ENCODE results near the gene TSPEAR. TPM values are rescaled to one million over a fixed set of nuclear protein-coding genes. Genes with fewer than 3 reads are reported as not detected.

Gene TSPEAR
- total RNA-seq, 4 donors from 2014 or later = not detected

DNA sequence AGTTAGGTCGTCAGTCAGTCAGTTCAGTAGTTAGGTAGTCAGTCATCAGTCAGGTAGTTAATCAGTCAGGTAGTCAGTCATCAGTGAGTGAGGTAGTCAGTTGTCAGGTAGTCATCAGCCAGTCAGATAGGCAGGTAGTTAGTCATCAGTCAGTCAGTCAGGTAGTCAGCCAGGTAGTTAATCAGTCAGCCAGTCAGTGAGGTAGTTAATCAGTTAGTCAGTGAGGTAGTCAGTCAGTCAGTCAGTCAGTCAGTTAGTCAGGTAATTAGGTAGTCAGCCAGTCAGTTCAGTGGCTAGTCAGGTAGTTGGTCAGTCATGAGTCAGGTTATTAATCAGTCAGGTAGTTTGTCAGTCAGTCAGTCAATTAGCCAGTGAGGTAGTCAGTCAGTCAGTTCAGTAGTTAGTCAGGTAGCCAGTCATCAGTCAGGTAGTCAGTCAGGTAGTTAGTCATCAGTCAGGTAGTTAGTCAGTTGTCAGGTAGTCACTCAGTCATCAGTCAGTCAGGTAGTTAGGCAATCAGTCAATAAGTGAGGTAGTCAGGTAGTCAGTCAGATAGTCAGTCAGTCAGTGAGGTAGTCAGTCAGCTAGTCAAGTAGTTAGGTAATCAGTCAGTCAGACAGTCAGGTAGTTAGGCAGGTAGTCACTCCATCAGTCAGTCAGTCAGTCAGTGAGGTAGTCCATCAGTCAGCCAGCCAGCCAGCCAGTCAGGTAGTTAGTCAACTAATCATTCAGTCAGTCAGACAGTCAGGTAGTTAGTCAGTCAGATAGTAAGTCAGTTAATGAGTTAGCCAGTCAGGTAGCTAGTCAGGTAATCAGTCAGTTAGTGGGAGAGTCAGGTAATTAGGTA, 187.6 kb downstream of the TSPEAR start:
- Histone ChIP-seq H3K9me3 (no peaks in the 10 kb centered on the region), H3K36me3 (no peaks in the 10 kb centered on the region), H3K27ac (no peak overlapping the region), H3K4me3 (no peak overlapping the region), H3K27me3 (peaks cover 3 to 6% (median 4%) of the 10 kb centered on the region in 3 donors), H3K4me1 (no peaks in the 10 kb centered on the region)
- DNase-seq (no peak), ATAC-seq (no peak)
- in situ Hi-C loops (cut with MboI; ENCODE audit: low sequenced_read_pairs in 4 of 4) (loop anchor here in 1 of 4 donors (25.0 kb wide), 1 partner anchor 264 kb away; no protein-coding TSS in a partner anchor), intact Hi-C loops (cut with DNase I; ENCODE audit: low total_unique reads) (no loop called here)
- no peak for TF ChIP-seq POLR2A (IDR thresholded peaks at IDR 0.05)
- TF ChIP-seq, protein P1, sequence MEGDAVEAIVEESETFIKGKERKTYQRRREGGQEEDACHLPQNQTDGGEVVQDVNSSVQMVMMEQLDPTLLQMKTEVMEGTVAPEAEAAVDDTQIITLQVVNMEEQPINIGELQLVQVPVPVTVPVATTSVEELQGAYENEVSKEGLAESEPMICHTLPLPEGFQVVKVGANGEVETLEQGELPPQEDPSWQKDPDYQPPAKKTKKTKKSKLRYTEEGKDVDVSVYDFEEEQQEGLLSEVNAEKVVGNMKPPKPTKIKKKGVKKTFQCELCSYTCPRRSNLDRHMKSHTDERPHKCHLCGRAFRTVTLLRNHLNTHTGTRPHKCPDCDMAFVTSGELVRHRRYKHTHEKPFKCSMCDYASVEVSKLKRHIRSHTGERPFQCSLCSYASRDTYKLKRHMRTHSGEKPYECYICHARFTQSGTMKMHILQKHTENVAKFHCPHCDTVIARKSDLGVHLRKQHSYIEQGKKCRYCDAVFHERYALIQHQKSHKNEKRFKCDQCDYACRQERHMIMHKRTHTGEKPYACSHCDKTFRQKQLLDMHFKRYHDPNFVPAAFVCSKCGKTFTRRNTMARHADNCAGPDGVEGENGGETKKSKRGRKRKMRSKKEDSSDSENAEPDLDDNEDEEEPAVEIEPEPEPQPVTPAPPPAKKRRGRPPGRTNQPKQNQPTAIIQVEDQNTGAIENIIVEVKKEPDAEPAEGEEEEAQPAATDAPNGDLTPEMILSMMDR (IDR thresholded peaks at IDR 0.05 in 4 of 5, conservative IDR thresholded peaks at IDR 0.05 in 1 of 5) = no peak

DNA sequence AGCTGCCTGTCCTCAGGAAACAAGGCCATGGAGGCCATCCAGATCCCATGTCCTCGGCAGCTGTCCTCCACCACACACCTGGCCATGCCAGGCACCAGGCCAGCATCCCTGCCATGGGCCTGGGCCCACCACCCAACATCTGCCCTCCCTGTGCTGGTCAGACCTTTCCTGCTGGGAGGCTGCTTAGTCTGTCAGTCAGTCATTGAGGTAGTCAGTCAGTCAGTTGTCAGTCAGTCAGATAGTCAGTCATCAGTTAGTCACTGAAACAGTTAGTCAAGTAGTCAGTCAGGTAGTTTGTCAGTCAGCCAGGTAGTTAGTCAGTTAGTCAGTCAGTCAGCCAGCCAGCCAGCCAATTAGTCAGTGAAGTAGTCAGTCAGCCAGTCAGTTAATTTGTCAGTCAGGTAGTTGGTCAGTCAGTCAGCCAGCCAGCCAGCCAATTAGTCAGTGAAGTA, 188.6 kb downstream of the TSPEAR start:
- in situ Hi-C loops (cut with MboI; ENCODE audit: low sequenced_read_pairs in 4 of 4) = loop anchor here in 1 of 4 donors (25.0 kb wide), 1 partner anchor 265 kb away; no protein-coding TSS in a partner anchor
- intact Hi-C loops (cut with DNase I; ENCODE audit: low total_unique reads) = no loop called here
- ATAC-seq (no peak), DNase-seq (no peak)
- H3K27ac ChIP-seq = no peak overlapping the region
- H3K9me3 ChIP-seq = no peaks in the 10 kb centered on the region
- no peaks in the 10 kb centered on the region for H3K4me1 ChIP-seq
- no peak for TF ChIP-seq POLR2A (IDR thresholded peaks at IDR 0.05)
- TF ChIP-seq, protein P1 (IDR thresholded peaks at IDR 0.05 in 4 of 5, conservative IDR thresholded peaks at IDR 0.05 in 1 of 5) = no peak
- H3K4me3 ChIP-seq = no peak overlapping the region
- H3K36me3 ChIP-seq = no peaks in the 10 kb centered on the region
- H3K27me3 ChIP-seq = peaks cover 3 to 6% (median 4%) of the 10 kb centered on the region in 3 donors

DNA sequence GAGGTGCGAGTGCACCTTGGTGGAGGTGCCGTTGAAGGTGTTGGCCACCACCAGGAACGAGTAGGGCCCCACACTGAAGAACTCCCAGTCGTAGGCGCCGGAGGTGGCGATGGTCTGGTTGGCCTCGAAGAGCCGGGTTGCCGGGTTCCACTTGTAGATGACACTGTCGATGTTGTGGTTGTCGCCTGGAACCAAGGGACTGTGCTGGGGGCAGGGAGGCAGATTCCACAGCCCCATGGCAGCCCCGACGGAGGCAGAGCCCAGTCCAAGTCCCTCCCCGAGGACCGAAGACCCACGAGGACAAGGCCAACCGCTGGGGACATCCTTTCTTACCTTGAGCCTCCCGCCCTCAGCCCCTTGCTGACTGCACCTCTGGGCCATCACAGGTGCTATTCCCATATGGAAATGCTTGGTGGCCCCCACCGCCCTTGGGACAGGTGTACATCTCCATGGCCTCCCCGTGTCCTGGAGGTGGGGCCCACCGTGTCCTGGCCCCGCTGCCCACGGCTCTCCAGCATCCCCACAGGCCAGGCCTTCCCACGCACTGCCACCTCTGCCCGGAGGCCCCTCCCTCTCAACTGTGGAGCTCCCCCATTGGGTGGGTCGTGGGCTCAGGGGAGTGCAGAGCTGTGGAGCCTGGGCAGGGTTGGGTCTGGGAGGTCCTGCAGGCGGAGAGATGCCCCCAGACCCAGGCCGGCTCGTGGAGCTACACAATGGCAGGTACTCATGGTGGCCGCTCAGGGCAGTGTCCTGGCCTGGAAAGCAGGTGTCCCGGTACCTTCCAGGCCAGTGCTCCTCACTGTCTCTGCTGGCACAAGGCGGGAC, 189.2 kb downstream of the TSPEAR start:
- intact Hi-C loops (cut with DNase I; ENCODE audit: low total_unique reads) (no loop called here), in situ Hi-C loops (cut with MboI; ENCODE audit: low sequenced_read_pairs in 4 of 4) (loop anchor here in 1 of 4 donors (25.0 kb wide), 1 partner anchor 265 kb away; no protein-coding TSS in a partner anchor)
- H3K4me3 ChIP-seq = no peak overlapping the region
- ATAC-seq (no peak), DNase-seq (no peak)
- H3K27me3 ChIP-seq = peaks cover 3 to 10% (median 6%) of the 10 kb centered on the region in 3 donors
- H3K27ac ChIP-seq = no peak overlapping the region
- no peaks in the 10 kb centered on the region for H3K4me1 ChIP-seq
- H3K36me3 ChIP-seq = no peaks in the 10 kb centered on the region
- no peaks in the 10 kb centered on the region for H3K9me3 ChIP-seq
- TF ChIP-seq POLR2A (IDR thresholded peaks at IDR 0.05) = no peak
- TF ChIP-seq, protein P1 (IDR thresholded peaks at IDR 0.05 in 4 of 5, conservative IDR thresholded peaks at IDR 0.05 in 1 of 5) = no peak

DNA sequence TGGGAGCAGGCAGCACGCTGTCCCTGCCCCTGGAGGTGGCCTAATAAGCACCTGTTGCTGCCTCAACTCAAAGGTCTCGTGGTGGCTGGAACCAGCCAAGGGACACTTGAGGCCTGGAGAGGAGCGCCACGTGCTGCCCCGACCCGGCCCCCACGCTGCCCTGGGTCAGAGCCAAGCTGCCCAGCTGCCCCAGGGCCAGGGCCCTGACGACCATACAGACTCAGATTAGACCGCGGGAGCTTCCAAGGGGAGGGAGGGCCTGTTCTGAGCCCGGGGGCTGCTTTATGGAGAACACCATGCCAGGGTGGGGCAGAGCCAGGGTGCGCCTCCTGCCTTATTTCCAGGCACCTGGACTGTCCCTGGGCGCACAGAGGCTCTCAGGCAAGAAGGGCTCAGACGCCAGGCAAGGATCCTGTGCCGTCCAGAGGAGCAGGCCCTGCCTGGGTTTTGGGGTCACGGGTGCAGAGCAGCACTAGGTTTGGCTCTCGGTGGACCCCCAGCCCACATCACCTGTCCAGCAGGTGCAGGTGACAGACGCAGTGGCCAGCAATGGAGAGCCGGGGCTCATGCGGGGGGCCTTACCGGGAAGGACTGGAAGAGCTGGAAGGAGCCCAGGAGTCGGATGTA, 190.0 kb downstream of the TSPEAR start:
- TF ChIP-seq, protein P1 (IDR thresholded peaks at IDR 0.05 in 4 of 5, conservative IDR thresholded peaks at IDR 0.05 in 1 of 5) = no peak
- TF ChIP-seq POLR2A (IDR thresholded peaks at IDR 0.05) = no peak
- intact Hi-C loops (cut with DNase I; ENCODE audit: low total_unique reads) (no loop called here), in situ Hi-C loops (cut with MboI; ENCODE audit: low sequenced_read_pairs in 4 of 4) (loop anchor here in 1 of 4 donors (25.0 kb wide), 1 partner anchor 266 kb away; no protein-coding TSS in a partner anchor)
- Histone ChIP-seq H3K9me3 (no peaks in the 10 kb centered on the region), H3K4me1 (no peaks in the 10 kb centered on the region), H3K27ac (no peak overlapping the region), H3K27me3 (peaks cover 3 to 11% (median 6%) of the 10 kb centered on the region in 3 donors), H3K36me3 (no peaks in the 10 kb centered on the region), H3K4me3 (no peak overlapping the region)
- ATAC-seq (no peak), DNase-seq (no peak)

Data from gastrocnemius medialis (tissue), 4 donors.